Measurements from ENCODE around the gene HOXB3. TPM values are rescaled to one million over a fixed set of nuclear protein-coding genes. Genes with fewer than 3 reads are reported as not detected.
A peak's percentile ranks its signal among the peaks of the same experiment; 100 is the strongest.

HOXB3 gene
- total RNA-seq, 4 donors from 2014 or later = 10.6 to 30.0 (median 18.0) TPM

GRCh38 chr17:48627623-48628521 is 37.8 kb upstream of the HOXB3 start:
- no peak for TF ChIP-seq POLR2A (IDR thresholded peaks at IDR 0.05)
- TF ChIP-seq, protein P1, sequence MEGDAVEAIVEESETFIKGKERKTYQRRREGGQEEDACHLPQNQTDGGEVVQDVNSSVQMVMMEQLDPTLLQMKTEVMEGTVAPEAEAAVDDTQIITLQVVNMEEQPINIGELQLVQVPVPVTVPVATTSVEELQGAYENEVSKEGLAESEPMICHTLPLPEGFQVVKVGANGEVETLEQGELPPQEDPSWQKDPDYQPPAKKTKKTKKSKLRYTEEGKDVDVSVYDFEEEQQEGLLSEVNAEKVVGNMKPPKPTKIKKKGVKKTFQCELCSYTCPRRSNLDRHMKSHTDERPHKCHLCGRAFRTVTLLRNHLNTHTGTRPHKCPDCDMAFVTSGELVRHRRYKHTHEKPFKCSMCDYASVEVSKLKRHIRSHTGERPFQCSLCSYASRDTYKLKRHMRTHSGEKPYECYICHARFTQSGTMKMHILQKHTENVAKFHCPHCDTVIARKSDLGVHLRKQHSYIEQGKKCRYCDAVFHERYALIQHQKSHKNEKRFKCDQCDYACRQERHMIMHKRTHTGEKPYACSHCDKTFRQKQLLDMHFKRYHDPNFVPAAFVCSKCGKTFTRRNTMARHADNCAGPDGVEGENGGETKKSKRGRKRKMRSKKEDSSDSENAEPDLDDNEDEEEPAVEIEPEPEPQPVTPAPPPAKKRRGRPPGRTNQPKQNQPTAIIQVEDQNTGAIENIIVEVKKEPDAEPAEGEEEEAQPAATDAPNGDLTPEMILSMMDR (IDR thresholded peaks at IDR 0.05) = no peak
- Histone ChIP-seq H3K27me3 (peaks cover 20 to 75% of the 10 kb centered on the region in 2 donors), H3K27ac (no peak overlapping the region), H3K4me1 (peaks cover 0 to 15% of the 10 kb centered on the region in 2 donors), H3K9me3 (no peaks in the 10 kb centered on the region), H3K4me3 (no peak overlapping the region), H3K36me3 (no peaks in the 10 kb centered on the region)
- intact Hi-C loops (cut with DNase I; ENCODE audit: low total_unique reads) = no loop called here
- DNase-seq = no peak

- H3K27me3 ChIP-seq = peaks cover 20 to 82% of the 10 kb centered on the region in 2 donors
- peaks cover 0 to 15% of the 10 kb centered on the region in 2 donors for H3K4me1 ChIP-seq
- intact Hi-C loops (cut with DNase I; ENCODE audit: low total_unique reads) = no loop called here
- no peak overlapping the region for H3K4me3 ChIP-seq
- TF ChIP-seq POLR2A (IDR thresholded peaks at IDR 0.05) = no peak
- TF ChIP-seq, protein P1 (IDR thresholded peaks at IDR 0.05) = no peak
- H3K9me3 ChIP-seq = no peaks in the 10 kb centered on the region
- H3K36me3 ChIP-seq = no peaks in the 10 kb centered on the region
- H3K27ac ChIP-seq = no peak overlapping the region
- DNase-seq = no peak
Measured at GRCh38 chr17:48627118-48627597, 37.1 kb upstream of the HOXB3 start.

- Histone ChIP-seq H3K4me1 (peaks cover 0 to 15% of the 10 kb centered on the region in 2 donors), H3K27me3 (peaks cover 20 to 85% of the 10 kb centered on the region in 2 donors), H3K27ac (peak within 1 kb of the TSS; percentile 26 to 44), H3K9me3 (no peaks in the 10 kb centered on the region), H3K4me3 (peak within 1 kb of the TSS; percentile 3 to 22), H3K36me3 (no peaks in the 10 kb centered on the region)
- DNase-seq = no peak
- intact Hi-C loops (cut with DNase I; ENCODE audit: low total_unique reads) = no loop called here
- TF ChIP-seq, protein P1 (IDR thresholded peaks at IDR 0.05) = no peak
- TF ChIP-seq POLR2A (IDR thresholded peaks at IDR 0.05) = no peak
Measured at GRCh38 chr17:48626245-48627117, 36.4 kb upstream of the HOXB3 start, which contains the start of gene HOXB9. Gene HOXB9, minus strand, starts transcription at chr17:48626358. Its CDS starts 89 bp downstream, at chr17:48626269.

GRCh38 chr17:48625495-48626244 is 35.6 kb upstream of the HOXB3 start:
- Histone ChIP-seq H3K4me3 (peak overlapping the region; percentile 3 to 22), H3K9me3 (no peaks in the 10 kb centered on the region), H3K27ac (peak overlapping the region; percentile 26 to 44), H3K27me3 (peaks cover 24 to 82% of the 10 kb centered on the region in 2 donors), H3K4me1 (peaks cover 0 to 15% of the 10 kb centered on the region in 2 donors), H3K36me3 (no peaks in the 10 kb centered on the region)
- peak in 1 of 2 donors; percentile 26 for TF ChIP-seq POLR2A (IDR thresholded peaks at IDR 0.05)
- TF ChIP-seq, protein P1 (IDR thresholded peaks at IDR 0.05) = no peak
- peak in 1 of 2 donors; percentile 52 for DNase-seq
- intact Hi-C loops (cut with DNase I; ENCODE audit: low total_unique reads) = no loop called here
